GM23338 (cell line): ENCODE measurements around the gene NUBP1.

Experiments used
- CTCF ChIP-seq, 2 experiments: fragments of 200-600 bp in 1 of 2; sonication (generic) in 1 of 2; conservative IDR thresholded peaks; 2 replicates each; pipeline versions ENCODE4 v1.5.1 to v1.6.1; 2016 to 2017; ENCODE audit warnings: antibody characterized with exemption in 2 of 2, low read depth in 2 of 2, mild to moderate bottlenecking in 2 of 2, moderate library complexity in 1 of 2
- POLR2AphosphoS5 ChIP-seq: IDR thresholded peaks from 2 replicates; pipeline ENCODE4 v1.6.1; 2016; ENCODE audit warnings: antibody characterized with exemption, low read depth

- TF ChIP-seq CTCF (conservative IDR thresholded peaks at IDR 0.05; ENCODE audit: low read depth in 2 of 2) = no peak
- TF ChIP-seq POLR2AphosphoS5 = no peak
Observed at GRCh38 chr16:10756574-10756973, 12.9 kb downstream of the NUBP1 start.
